SK-N-SH treated with all-trans-retinoic acid at 6 μM for 48 hours (cell line): ENCODE results near the gene USP38.
A peak's percentile ranks its signal among the peaks of the same experiment; 100 is the strongest.

Source experiments
- ATAC-seq: fragments of 200-7000 bp; cut with Tn5 transposase; 3 replicates; pipeline ENCODE4 v1.9.1; 2020; ENCODE audit warnings: mild to moderate bottlenecking, moderate library complexity
- ARNTL ChIP-seq: fragments of 450-650 bp; formaldehyde crosslinking; IDR thresholded peaks from 2 replicates; pipeline ENCODE4 v1.5.0; 2020; ENCODE audit warnings: low read depth, mild to moderate bottlenecking, moderate library complexity, borderline replicate concordance
- BACH2 ChIP-seq: fragments of 250-450 bp; sonication (Bioruptor Pico); IDR thresholded peaks from 2 replicates; pipeline ENCODE4 v1.9.0; 2021; ENCODE audit warnings: mild to moderate bottlenecking, borderline replicate concordance
- CREB5 ChIP-seq: fragments of 250-450 bp; sonication (Bioruptor Pico); IDR thresholded peaks from 2 replicates; pipeline ENCODE4 v1.5.1; 2020; ENCODE audit warnings: low read depth, mild to moderate bottlenecking, moderate library complexity
- CSDC2 ChIP-seq: fragments of 250-450 bp; sonication (Bioruptor Pico); IDR thresholded peaks from 2 replicates; pipeline ENCODE4 v1.5.0; 2020; ENCODE audit warnings: mild to moderate bottlenecking, moderate library complexity
- CSRNP3 ChIP-seq: fragments of 250-450 bp; sonication (Bioruptor Pico); IDR thresholded peaks from 2 replicates; pipeline ENCODE4 v1.5.1; 2021; ENCODE audit warnings: mild to moderate bottlenecking, moderate library complexity
- ESRRG ChIP-seq: fragments of 250-450 bp; sonication (Bioruptor Pico); IDR thresholded peaks from 2 replicates; pipeline ENCODE4 v1.6.1; 2021; ENCODE audit warnings: mild to moderate bottlenecking
- GLIS3 ChIP-seq: fragments of 250-450 bp; sonication (Bioruptor Pico); IDR thresholded peaks from 2 replicates; pipeline ENCODE4 v1.5.0; 2020; ENCODE audit warnings: mild to moderate bottlenecking, moderate library complexity
- ISL1 ChIP-seq: fragments of 250-450 bp; sonication (Bioruptor Pico); IDR thresholded peaks from 2 replicates; pipeline ENCODE4 v2.1.2; 2022; ENCODE audit warnings: mild to moderate bottlenecking, moderate library complexity
- OSR1 ChIP-seq: fragments of 250-450 bp; sonication (Bioruptor Pico); IDR thresholded peaks from 2 replicates; pipeline ENCODE4 v1.8.0; 2022; ENCODE audit warnings: moderate library complexity, mild to moderate bottlenecking, inconsistent platforms
- PATZ1 ChIP-seq: fragments of 250-450 bp; sonication (Bioruptor Pico); IDR thresholded peaks from 2 replicates; pipeline ENCODE4 v1.8.0; 2020; ENCODE audit warnings: mild to moderate bottlenecking, moderate library complexity, borderline replicate concordance
- POU6F1 ChIP-seq: fragments of 250-450 bp; sonication (Bioruptor Pico); IDR thresholded peaks from 2 replicates; pipeline ENCODE4 v1.8.0; 2021; ENCODE audit warnings: low read depth, mild to moderate bottlenecking, moderate library complexity, borderline replicate concordance
- PPARA ChIP-seq: fragments of 250-450 bp; sonication (Bioruptor Pico); IDR thresholded peaks from 2 replicates; pipeline ENCODE4 v1.5.0; 2020; ENCODE audit warnings: mild to moderate bottlenecking, borderline replicate concordance
- RARB ChIP-seq: fragments of 250-450 bp; sonication (Bioruptor Pico); IDR thresholded peaks from 2 replicates; pipeline ENCODE4 v1.8.0; 2021; ENCODE audit warnings: mild to moderate bottlenecking, moderate library complexity
- TCF4 ChIP-seq: fragments of 250-450 bp; sonication (Bioruptor Pico); IDR thresholded peaks from 2 replicates; pipeline ENCODE4 v1.8.0; 2021; ENCODE audit warnings: mild to moderate bottlenecking, moderate library complexity, borderline replicate concordance
- TSHZ2 ChIP-seq: fragments of 250-450 bp; sonication (Bioruptor Pico); IDR thresholded peaks from 2 replicates; pipeline ENCODE4 v1.5.0; 2020; ENCODE audit warnings: mild to moderate bottlenecking, moderate library complexity
- ZC3H10 ChIP-seq: fragments of 250-450 bp; sonication (Bioruptor Pico); IDR thresholded peaks from 2 replicates; pipeline ENCODE4 v1.5.1; 2021; ENCODE audit warnings: mild to moderate bottlenecking, moderate library complexity
- ZFP3 ChIP-seq: fragments of 250-450 bp; sonication (Bioruptor Pico); IDR thresholded peaks from 2 replicates; pipeline ENCODE4 v1.5.0; 2020; ENCODE audit warnings: mild to moderate bottlenecking, moderate library complexity
- ZFP30 ChIP-seq: fragments of 450-650 bp; formaldehyde crosslinking; IDR thresholded peaks from 2 replicates; pipeline ENCODE4 v1.5.0; 2022; ENCODE audit warnings: mild to moderate bottlenecking, moderate library complexity
- ZNF565 ChIP-seq: fragments of 450-650 bp; formaldehyde crosslinking; conservative IDR thresholded peaks from 2 replicates; pipeline ENCODE4 v1.5.0; 2020; ENCODE audit warnings: low read depth, mild to moderate bottlenecking, moderate library complexity
- ZNF70 ChIP-seq: fragments of 450-650 bp; formaldehyde crosslinking; IDR thresholded peaks from 2 replicates; pipeline ENCODE4 v1.5.0; 2020; ENCODE audit warnings: mild to moderate bottlenecking, moderate library complexity
- ZNF8 ChIP-seq: fragments of 450-650 bp; formaldehyde crosslinking; IDR thresholded peaks from 2 replicates; pipeline ENCODE4 v1.5.0; 2020; ENCODE audit warnings: mild to moderate bottlenecking, moderate library complexity

USP38 gene

GRCh38 chr4:143203577-143203976 is 18.9 kb downstream of the USP38 start (continued):
- no peak for TF ChIP-seq CREB5 (CRISPR knock-in tag)

GRCh38 chr4:143207555-143207954 is 22.8 kb downstream of the USP38 start:
- peak; percentile 86 for ATAC-seq
- TF ChIP-seq POU6F1 (CRISPR knock-in tag) (no peak), ZNF565 (CRISPR knock-in tag) (no peak), CSDC2 (no peak), CSRNP3 (CRISPR knock-in tag) (no peak), ZFP30 (no peak)

GRCh38 chr4:143212566-143212965 is 27.8 kb downstream of the USP38 start:
- TF ChIP-seq ZNF565 (CRISPR knock-in tag) = no peak
- no peak for TF ChIP-seq TCF4 (CRISPR knock-in tag)
- no peak for TF ChIP-seq ZC3H10 (CRISPR knock-in tag)
- TF ChIP-seq ZNF70 (CRISPR knock-in tag) = no peak
- no peak for TF ChIP-seq ISL1 (CRISPR knock-in tag)
- no peak for TF ChIP-seq CSRNP3 (CRISPR knock-in tag)
- TF ChIP-seq PATZ1 (CRISPR knock-in tag) = no peak
- no peak for TF ChIP-seq PPARA
- TF ChIP-seq ARNTL (CRISPR knock-in tag) = no peak
- no peak for TF ChIP-seq POU6F1 (CRISPR knock-in tag)
- no peak for TF ChIP-seq ZFP3 (CRISPR knock-in tag)
- no peak for TF ChIP-seq ZFP30
- TF ChIP-seq CREB5 (CRISPR knock-in tag) = no peak
- no peak for TF ChIP-seq OSR1
- no peak for TF ChIP-seq BACH2
- TF ChIP-seq ESRRG = no peak
- TF ChIP-seq TSHZ2 = no peak
- no peak for TF ChIP-seq ZNF8 (CRISPR knock-in tag)
- no peak for TF ChIP-seq RARB (CRISPR knock-in tag)
- no peak for TF ChIP-seq GLIS3 (CRISPR knock-in tag)
- no peak for ATAC-seq
